ENCODE measurements around the gene NPAS4.
"Not testable (repeated sequence)": the region's sequence is repeated elsewhere in the genome, so short reads cannot be mapped to it uniquely, and the experiment has no call there.

The NPAS4 gene

DNA sequence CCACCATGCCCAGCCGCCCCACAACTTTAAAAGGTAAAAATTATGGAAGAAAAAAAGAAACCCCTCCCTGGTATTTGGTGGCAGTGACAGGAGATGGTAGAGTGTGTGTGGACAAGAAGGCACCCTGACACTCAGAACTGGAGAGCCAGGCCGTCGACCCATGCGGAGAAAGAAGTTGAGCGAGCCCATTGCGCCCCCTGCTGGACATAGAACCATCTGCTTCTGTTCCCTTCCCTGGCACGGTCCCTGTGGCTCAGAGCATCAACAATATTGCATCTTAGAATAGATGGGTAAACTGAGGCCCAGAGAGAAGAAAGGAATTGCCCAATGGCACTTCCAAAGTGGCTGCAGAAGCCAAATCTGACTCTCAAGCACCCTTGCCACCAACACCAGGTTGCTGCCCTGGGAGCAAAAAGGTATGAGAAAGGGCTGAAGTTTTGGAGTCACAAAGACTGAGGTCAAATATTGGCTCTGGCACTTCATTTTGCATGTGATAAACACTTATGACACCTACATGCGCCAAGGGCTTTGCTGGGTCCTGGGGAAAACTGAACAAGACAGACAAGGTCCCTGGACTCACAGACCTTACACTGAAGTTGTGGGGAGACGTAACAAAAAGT lies 9.3 kb downstream of the NPAS4 start:
- H3K9me3 Mint-ChIP-seq, result no peaks in the 10 kb centered on the region

DNA sequence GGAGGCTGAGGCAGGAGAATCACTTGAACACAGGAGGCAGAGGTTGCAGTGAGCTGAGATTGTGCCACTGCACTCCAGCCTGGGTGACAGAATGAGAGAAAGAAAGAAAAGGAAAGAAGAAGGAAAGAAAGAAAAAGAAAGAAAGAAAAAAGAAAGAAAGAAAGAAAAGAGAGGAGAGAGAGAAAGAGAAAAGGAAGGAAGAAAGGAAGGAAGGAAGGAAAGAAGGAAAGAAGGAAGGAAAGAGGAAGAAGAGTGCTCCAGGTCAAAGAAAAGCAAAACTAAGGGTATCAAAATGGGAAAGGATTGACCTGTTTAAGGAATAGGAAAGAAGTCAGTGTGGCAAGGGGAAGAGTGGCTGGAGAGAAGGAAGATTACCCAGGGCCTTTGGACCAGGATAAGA lies 10.5 kb downstream of the NPAS4 start:
- peaks cover 35% of the 10 kb centered on the region for H3K36me3 Mint-ChIP-seq (ENCODE audit: low read depth)

More for the DNA sequence above, 9.3 kb downstream of the NPAS4 start:
- Mint-ChIP-seq H3K4me3 (no peak overlapping the region), H3K27me3 (peaks cover 6% of the 10 kb centered on the region), H3K27ac (no peak overlapping the region), H3K36me3 (ENCODE audit: low read depth) (peaks cover 23% of the 10 kb centered on the region), H3K4me1 (ENCODE audit: low read depth) (peaks cover 17% of the 10 kb centered on the region)
- intact Hi-C loops (cut with micrococcal nuclease), result loop anchor here (1.0 kb wide), 1 partner anchor 22 kb away; no protein-coding TSS in a partner anchor

DNA sequence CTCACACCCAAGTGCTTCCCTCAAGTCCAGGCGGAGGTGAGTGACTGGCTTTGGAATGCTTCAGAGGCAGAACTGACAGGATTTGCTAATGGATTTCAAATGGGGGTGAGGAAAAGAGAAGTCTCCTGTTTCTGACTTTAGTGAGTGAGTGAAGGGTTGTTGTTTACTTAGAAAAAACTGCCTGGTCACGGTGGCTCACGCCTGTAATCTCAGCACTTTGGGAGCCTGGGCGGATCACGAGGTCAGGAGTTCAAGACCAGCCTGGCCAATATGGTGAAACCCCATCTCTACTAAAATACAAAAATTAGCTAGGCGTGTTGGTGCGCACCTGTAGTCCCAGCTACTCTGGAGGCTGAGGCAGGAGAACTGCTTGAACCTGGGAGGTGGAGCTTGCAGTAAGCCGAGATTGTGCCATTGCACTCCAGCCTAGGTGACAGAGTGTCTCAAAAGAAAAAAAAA lies 11.1 kb downstream of the NPAS4 start:
- H3K27ac Mint-ChIP-seq; intact Hi-C loops (cut with micrococcal nuclease); H3K27me3 Mint-ChIP-seq; H3K9me3 Mint-ChIP-seq; H3K4me3 Mint-ChIP-seq: not testable (repeated sequence)
- Mint-ChIP-seq H3K4me1 (ENCODE audit: low read depth) (peaks cover 17% of the 10 kb centered on the region), H3K36me3 (ENCODE audit: low read depth) (peaks cover 42% of the 10 kb centered on the region)

More for the DNA sequence above, 10.5 kb downstream of the NPAS4 start:
- H3K9me3 Mint-ChIP-seq; H3K4me3 Mint-ChIP-seq; H3K27me3 Mint-ChIP-seq; intact Hi-C loops (cut with micrococcal nuclease): not testable (repeated sequence)
- H3K27ac Mint-ChIP-seq, result peak overlapping the region; percentile 11
- peaks cover 17% of the 10 kb centered on the region for H3K4me1 Mint-ChIP-seq (ENCODE audit: low read depth)

DNA sequence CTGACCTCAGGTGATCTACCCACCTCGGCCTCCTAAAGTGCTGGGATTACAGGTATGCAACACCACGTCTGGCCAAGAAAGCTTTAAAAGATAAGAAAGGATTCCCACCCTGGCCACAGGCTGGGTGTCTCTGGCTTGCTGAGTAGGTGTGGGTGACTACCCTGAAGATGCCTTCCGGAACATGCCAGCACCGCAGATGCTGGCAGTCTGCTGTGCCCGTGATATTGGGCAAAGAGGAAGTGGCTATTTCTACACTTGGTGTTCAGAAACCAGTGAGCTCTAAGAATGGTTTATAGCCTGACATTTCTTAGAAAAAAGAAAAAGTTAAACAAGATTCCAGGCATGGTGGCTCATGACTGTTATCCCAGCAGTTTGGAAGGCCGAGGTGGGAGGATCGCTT lies 11.8 kb downstream of the NPAS4 start:
- H3K9me3 Mint-ChIP-seq, result no peaks in the 10 kb centered on the region
- intact Hi-C loops (cut with micrococcal nuclease), result no loop called here
- H3K27me3 Mint-ChIP-seq, result no peaks in the 10 kb centered on the region
- peak overlapping the region; percentile 39 for H3K27ac Mint-ChIP-seq
- H3K4me3 Mint-ChIP-seq, result no peak overlapping the region
- peaks cover 17% of the 10 kb centered on the region for H3K4me1 Mint-ChIP-seq (ENCODE audit: low read depth)
- H3K36me3 Mint-ChIP-seq (ENCODE audit: low read depth), result peaks cover 45% of the 10 kb centered on the region

DNA sequence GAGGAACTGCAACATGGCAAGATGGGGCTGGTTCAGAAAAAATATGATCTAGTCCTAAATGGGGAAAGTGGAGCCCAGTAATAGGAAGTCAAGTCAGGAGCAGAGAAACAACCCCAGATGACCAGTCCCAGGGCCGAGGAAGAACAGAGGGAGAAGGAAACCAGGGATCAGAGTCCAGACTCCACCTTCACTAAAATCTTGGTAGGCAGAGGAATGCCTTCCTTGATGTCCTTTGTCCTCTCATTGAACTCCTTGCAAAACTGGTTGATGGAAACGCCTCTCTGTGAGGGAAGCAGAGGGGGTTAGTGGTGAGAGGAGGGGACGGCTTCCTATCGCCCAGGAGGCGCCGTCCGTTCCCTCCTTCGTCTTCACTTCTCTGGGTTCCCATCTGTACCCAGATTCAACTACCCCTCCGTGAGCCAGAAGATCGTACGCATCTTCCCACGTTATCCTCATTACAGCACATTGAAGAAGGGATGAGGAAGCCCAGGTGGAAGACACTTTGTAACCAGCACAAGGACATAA lies 17.2 kb downstream of the NPAS4 start:
- H3K9me3 Mint-ChIP-seq, result peaks cover 3% of the 10 kb centered on the region
- no peaks in the 10 kb centered on the region for H3K27me3 Mint-ChIP-seq
- peak overlapping the region; percentile 97 for H3K27ac Mint-ChIP-seq
- peaks cover 16% of the 10 kb centered on the region for H3K4me1 Mint-ChIP-seq (ENCODE audit: low read depth)
- intact Hi-C loops (cut with micrococcal nuclease), result no loop called here
- H3K4me3 Mint-ChIP-seq, result peak overlapping the region; percentile 87
- peaks cover 39% of the 10 kb centered on the region for H3K36me3 Mint-ChIP-seq (ENCODE audit: low read depth)

DNA sequence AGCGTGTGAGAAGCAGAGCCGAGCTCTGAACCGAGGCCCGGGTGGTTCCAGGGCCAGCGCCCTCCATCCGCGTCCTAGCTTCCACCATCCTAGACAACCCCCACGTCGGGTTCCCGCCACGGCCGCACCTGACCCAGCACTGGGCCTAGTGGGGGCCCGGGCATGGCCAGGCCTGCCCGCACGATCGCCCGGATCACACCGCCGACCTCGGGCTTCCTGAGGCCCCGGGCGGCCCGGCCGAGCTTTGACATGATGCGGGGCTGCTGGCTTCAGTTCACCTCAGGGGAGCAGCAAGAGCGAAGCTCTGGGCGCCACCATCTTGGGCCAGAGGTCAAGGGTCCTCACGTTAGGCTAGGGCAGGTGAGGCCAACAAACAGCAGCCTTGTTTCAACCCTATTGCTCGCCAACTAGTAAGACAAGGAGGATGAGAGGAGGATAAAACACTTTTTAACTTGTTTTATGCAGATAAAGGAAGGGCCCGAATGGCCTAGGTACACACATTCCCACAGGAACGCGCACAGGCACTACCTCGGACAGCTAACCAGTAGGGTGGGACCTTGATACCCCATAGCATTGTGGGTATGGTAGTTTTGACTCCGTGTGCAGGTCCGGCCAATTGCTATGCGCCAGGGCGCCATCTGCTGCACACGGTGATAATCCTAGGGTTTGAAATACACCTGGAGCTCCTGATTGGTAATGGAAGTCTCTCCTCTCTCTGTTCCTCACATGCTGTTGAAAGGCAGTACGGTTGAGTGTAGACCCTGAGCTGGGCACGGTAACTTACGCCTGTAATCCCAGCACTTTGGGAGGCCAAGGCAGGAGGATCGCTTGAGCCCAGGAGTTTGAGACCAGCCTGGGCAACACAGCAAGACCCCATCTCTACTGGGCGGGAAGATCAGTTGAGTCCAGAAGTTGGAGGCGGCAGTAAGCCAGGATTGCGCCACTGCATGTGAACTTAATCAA lies 17.9 kb downstream of the NPAS4 start, which contains the start of gene MRPL11:
MRPL11 (minus strand) TSS at position 345 of the 963 bp plus-strand sequence; CDS start at position 251, 94 bp downstream.
- peaks cover 37% of the 10 kb centered on the region for H3K36me3 Mint-ChIP-seq (ENCODE audit: low read depth)
- peak within 1 kb of the TSS; percentile 97 for H3K27ac Mint-ChIP-seq
- H3K9me3 Mint-ChIP-seq, result peaks cover 10% of the 10 kb centered on the region
- H3K4me1 Mint-ChIP-seq (ENCODE audit: low read depth), result peaks cover 21% of the 10 kb centered on the region
- H3K4me3 Mint-ChIP-seq, result peak within 1 kb of the TSS; percentile 87
- H3K27me3 Mint-ChIP-seq, result no peaks in the 10 kb centered on the region
- intact Hi-C loops (cut with micrococcal nuclease), result loop anchor here (1.0 kb wide), 1 partner anchor 42 kb away; the partner anchor contains the start of gene DPP3

DNA sequence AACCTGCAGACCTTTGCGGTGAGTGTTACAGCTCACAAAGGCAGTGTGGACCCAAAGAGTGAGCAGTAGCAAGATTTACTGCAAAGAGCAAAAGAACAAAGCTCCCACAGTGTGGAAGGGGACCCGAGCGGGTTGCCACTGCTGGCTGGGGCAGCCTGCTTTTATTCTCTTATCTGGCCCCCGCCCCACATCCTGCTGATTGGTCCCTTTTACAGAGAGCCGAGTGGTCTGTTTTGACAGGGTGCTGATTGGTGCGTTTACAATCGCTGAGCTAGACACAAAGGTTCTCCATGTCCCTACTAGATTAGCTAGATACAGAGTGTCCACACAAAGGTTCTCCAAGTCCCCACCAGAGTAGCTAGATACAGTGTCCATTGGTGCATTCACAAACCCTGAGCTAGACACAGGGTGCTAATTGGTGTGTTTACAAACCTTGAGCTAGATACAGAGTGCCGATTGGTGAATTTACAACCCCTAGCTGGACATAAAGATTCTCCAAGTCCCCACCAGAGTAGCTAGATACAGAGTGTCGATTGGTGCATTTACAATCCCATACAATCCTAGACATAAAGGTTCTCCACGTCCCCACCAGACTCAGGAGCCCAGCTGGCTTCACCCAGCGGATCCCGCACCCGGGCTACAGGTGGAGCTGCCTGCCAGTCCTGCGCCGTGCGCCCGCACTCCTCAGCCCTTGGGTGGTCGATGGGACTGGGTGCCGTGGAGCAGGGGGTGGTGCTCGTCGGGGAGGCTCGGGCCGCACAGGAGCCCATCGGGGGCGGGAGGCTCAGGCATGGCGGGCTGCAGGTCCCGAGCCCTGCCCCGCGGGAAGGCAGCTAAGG lies 19.5 kb downstream of the NPAS4 start:
- H3K9me3 Mint-ChIP-seq; H3K4me3 Mint-ChIP-seq; intact Hi-C loops (cut with micrococcal nuclease); H3K27ac Mint-ChIP-seq; H3K27me3 Mint-ChIP-seq: not testable (repeated sequence)
- Mint-ChIP-seq H3K4me1 (ENCODE audit: low read depth) (peaks cover 30% of the 10 kb centered on the region), H3K36me3 (ENCODE audit: low read depth) (peaks cover 25% of the 10 kb centered on the region)

DNA sequence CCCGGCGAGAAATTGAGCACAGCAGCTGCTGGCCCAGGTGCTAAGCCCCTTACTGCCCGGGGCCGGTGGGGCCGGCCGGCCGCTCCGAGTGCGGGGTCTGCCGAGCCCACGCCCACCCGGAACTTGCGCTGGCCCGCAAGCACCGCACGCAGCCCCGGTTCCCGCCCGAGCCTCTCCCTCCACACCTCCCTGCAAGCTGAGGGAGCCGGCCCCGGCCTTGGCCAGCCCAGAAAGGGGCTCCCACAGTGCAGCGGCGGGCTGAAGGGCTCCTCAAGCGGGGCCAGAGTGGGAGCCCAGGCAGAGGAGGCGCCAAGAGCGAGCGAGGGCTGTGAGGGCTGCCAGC lies 20.1 kb downstream of the NPAS4 start:
- intact Hi-C loops (cut with micrococcal nuclease); H3K9me3 Mint-ChIP-seq; H3K4me3 Mint-ChIP-seq; H3K27me3 Mint-ChIP-seq; H3K27ac Mint-ChIP-seq: not testable (repeated sequence)
- Mint-ChIP-seq H3K36me3 (ENCODE audit: low read depth) (peaks cover 19% of the 10 kb centered on the region), H3K4me1 (ENCODE audit: low read depth) (peaks cover 30% of the 10 kb centered on the region)

DNA sequence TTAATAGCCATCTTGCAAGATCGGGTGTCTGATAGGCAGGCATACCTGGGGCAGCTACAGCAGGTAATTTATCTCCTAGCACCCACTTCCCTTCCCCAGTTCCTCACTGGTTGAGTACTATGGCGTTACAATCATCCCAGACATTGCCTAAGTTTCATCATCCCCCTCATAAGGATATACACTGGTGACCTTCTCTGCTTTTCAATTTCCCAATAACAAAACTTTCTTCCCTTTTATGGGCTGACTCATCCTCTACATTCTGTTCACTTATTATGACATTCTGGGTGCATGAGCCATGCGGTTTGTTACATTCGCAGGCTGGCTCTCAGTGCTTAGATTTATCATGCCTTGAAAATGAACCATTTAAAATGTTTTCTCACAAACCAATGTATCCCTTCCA lies 22.8 kb downstream of the NPAS4 start:
- H3K9me3 Mint-ChIP-seq, result peaks cover 10% of the 10 kb centered on the region
- H3K27me3 Mint-ChIP-seq, result no peaks in the 10 kb centered on the region
- peaks cover 2% of the 10 kb centered on the region for H3K36me3 Mint-ChIP-seq (ENCODE audit: low read depth)
- H3K4me3 Mint-ChIP-seq, result no peak overlapping the region
- peaks cover 29% of the 10 kb centered on the region for H3K4me1 Mint-ChIP-seq (ENCODE audit: low read depth)
- intact Hi-C loops (cut with micrococcal nuclease), result loop anchor here (2.0 kb wide), 1 partner anchor 15 kb away; no protein-coding TSS in a partner anchor
- H3K27ac Mint-ChIP-seq, result peak overlapping the region; percentile 42

DNA sequence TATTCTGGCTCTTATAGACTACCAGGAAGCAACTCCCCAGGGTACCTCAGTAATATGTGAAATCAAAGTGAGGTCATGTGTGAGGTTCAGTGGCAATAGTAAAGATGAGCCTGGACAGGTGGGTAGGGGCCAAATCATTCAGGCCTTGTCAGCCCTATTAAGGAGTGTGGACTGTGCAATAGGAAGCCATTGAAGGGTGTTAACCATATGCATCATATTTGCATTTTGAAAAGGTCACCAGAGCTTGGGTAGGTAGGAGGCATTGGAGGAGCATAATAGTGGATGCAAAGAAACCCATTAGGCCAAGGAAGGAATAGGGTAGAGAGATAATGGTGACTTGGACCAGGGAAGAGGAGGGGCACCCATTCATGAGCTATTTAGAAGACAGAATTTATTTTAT lies 26.2 kb downstream of the NPAS4 start:
- H3K4me3 Mint-ChIP-seq, result no peak overlapping the region
- intact Hi-C loops (cut with micrococcal nuclease), result no loop called here
- H3K27ac Mint-ChIP-seq, result no peak overlapping the region
- H3K9me3 Mint-ChIP-seq, result peaks cover 10% of the 10 kb centered on the region
- no peaks in the 10 kb centered on the region for H3K36me3 Mint-ChIP-seq (ENCODE audit: low read depth)
- H3K27me3 Mint-ChIP-seq, result no peaks in the 10 kb centered on the region
- H3K4me1 Mint-ChIP-seq (ENCODE audit: low read depth), result peaks cover 44% of the 10 kb centered on the region

DNA sequence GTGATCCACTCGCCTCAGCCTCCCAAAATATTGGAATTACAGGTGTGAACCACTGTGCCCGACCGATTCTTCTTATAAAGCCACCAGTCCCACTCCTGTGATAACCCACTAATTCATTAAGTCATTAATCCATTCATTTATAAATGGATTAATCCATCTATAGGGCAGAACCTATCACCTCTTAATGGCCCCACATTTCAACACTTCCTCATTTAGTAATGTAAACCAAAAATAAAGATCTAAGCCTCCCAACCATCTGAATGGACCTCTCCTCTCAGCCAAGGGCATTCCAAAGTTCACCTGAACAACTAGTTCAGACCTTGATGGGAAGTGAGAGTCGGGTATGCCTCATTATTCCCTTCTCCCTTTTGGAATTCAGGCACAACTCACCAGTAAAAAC lies 27.7 kb downstream of the NPAS4 start:
- intact Hi-C loops (cut with micrococcal nuclease), result no loop called here
- Mint-ChIP-seq H3K4me1 (ENCODE audit: low read depth) (peaks cover 35% of the 10 kb centered on the region), H3K27me3 (peaks cover under 1% of the 10 kb centered on the region), H3K9me3 (peaks cover 2% of the 10 kb centered on the region), H3K36me3 (ENCODE audit: low read depth) (no peaks in the 10 kb centered on the region), H3K4me3 (no peak overlapping the region), H3K27ac (no peak overlapping the region)

DNA sequence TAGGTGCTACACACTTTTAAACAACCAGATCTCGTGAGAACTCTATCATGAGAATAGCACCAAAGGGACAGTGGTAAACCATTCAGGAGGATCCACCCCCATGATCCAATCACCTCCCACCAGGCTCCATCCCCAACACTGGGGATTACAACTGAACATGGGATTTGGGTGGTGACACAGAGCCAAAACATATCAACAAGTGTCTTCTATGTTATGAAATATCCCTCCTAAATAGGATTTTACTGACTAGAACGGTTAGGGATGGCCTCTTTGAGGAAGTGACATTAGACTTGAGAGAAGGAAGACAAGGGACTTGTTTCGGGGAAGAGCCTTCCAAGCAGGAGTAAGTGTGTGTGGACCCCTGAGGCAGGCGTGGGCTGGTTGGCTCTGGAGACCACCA lies 29.7 kb downstream of the NPAS4 start:
- H3K9me3 Mint-ChIP-seq, result no peaks in the 10 kb centered on the region
- no peaks in the 10 kb centered on the region for H3K36me3 Mint-ChIP-seq (ENCODE audit: low read depth)
- no peak overlapping the region for H3K4me3 Mint-ChIP-seq
- intact Hi-C loops (cut with micrococcal nuclease), result no loop called here
- H3K27ac Mint-ChIP-seq, result no peak overlapping the region
- peaks cover 11% of the 10 kb centered on the region for H3K27me3 Mint-ChIP-seq
- H3K4me1 Mint-ChIP-seq (ENCODE audit: low read depth), result peaks cover 23% of the 10 kb centered on the region

DNA sequence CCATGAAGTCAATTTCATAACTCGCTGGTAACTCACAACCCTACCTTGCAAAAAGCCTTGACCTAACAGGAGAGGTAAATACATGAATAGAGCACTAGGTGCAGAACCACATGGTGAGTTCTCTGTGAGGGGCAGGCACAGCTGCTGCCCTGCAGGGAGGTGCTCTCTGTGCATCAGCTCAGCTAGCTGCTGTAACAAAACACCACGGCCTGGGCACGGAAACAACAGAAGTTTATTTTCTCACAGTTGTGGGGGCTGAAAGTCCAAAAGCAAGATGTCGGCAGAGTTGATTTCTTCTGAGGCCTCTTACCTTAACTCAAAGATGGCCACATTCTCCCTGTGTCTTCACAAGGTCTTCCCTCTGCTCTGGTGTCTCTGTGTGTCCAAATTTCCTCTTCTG lies 30.8 kb downstream of the NPAS4 start:
- no peak overlapping the region for H3K27ac Mint-ChIP-seq
- H3K27me3 Mint-ChIP-seq, result peaks cover 14% of the 10 kb centered on the region
- H3K36me3 Mint-ChIP-seq (ENCODE audit: low read depth), result no peaks in the 10 kb centered on the region
- H3K9me3 Mint-ChIP-seq, result no peaks in the 10 kb centered on the region
- peaks cover 23% of the 10 kb centered on the region for H3K4me1 Mint-ChIP-seq (ENCODE audit: low read depth)
- intact Hi-C loops (cut with micrococcal nuclease), result no loop called here
- H3K4me3 Mint-ChIP-seq, result no peak overlapping the region
